ENCODE results near the gene TRIM32. TPM values are rescaled to one million over a fixed set of nuclear protein-coding genes. Genes with fewer than 3 reads are reported as not detected.

The TRIM32 gene
- total and polyA plus RNA-seq, 12 donors: 3.5 to 40.1 (median 19.1) TPM

- H3K36me3 ChIP-seq (replicated peaks in 1 of 2): no peaks in the 10 kb centered on the region
- H3K27ac ChIP-seq: no peak overlapping the region
- H3K9me3 ChIP-seq (replicated peaks in 1 of 3): no peaks in the 10 kb centered on the region
- no peak overlapping the region for H3K4me3 ChIP-seq
- TF ChIP-seq CTCF (IDR thresholded peaks at IDR 0.05) (no peak), POLR2A (IDR thresholded peaks at IDR 0.05) (no peak)
- no peaks in the 10 kb centered on the region for H3K4me1 ChIP-seq (replicated peaks in 1 of 2)
- WGBS, 4 donors: 69 to 82% (median 74%) methylated on average over 3 of the region's 3 CpGs
- intact Hi-C loops (cut with DNase I): no loop called here
- no peaks in the 10 kb centered on the region for H3K27me3 ChIP-seq
- DNase-seq: no peak
These were observed 25.7 kb downstream of the TRIM32 start for GRCh38 chr9:116712781-116713180.

- intact Hi-C loops (cut with DNase I): no loop called here
- no peak for TF ChIP-seq CTCF (IDR thresholded peaks at IDR 0.05)
- no peak for TF ChIP-seq POLR2A (IDR thresholded peaks at IDR 0.05)
- 73 to 84% (median 79%) methylated on average over 4 of the region's 4 CpGs for WGBS, 4 donors
- Histone ChIP-seq H3K9me3 (replicated peaks in 1 of 3) (no peaks in the 10 kb centered on the region), H3K27me3 (no peaks in the 10 kb centered on the region), H3K4me3 (no peak overlapping the region), H3K4me1 (replicated peaks in 1 of 2) (no peaks in the 10 kb centered on the region), H3K27ac (no peak overlapping the region), H3K36me3 (replicated peaks in 1 of 2) (no peaks in the 10 kb centered on the region)
- DNase-seq: peak in 1 of 7 donors; percentile 77
These were observed 26.2 kb downstream of the TRIM32 start for GRCh38 chr9:116713271-116713670.

- DNase-seq: no peak
- H3K9me3 ChIP-seq (replicated peaks in 1 of 3): no peaks in the 10 kb centered on the region
- no peaks in the 10 kb centered on the region for H3K4me1 ChIP-seq (replicated peaks in 1 of 2)
- H3K27me3 ChIP-seq: no peaks in the 10 kb centered on the region
- intact Hi-C loops (cut with DNase I): no loop called here
- TF ChIP-seq CTCF (IDR thresholded peaks at IDR 0.05) (no peak), POLR2A (IDR thresholded peaks at IDR 0.05) (no peak)
- H3K4me3 ChIP-seq: no peak overlapping the region
- H3K27ac ChIP-seq: no peak overlapping the region
- H3K36me3 ChIP-seq (replicated peaks in 1 of 2): no peaks in the 10 kb centered on the region
- 97 to 100% (median 99%) methylated on average over 1 of the region's 1 CpG for WGBS, 4 donors
These were observed 28.6 kb downstream of the TRIM32 start for GRCh38 chr9:116715751-116716150.

- Histone ChIP-seq H3K36me3 (replicated peaks in 1 of 2) (no peaks in the 10 kb centered on the region), H3K27me3 (no peaks in the 10 kb centered on the region), H3K4me3 (no peak overlapping the region), H3K27ac (no peak overlapping the region), H3K9me3 (replicated peaks in 1 of 3) (no peaks in the 10 kb centered on the region), H3K4me1 (replicated peaks in 1 of 2) (no peaks in the 10 kb centered on the region)
- DNase-seq: no peak
- intact Hi-C loops (cut with DNase I): no loop called here
- no peak for TF ChIP-seq CTCF (IDR thresholded peaks at IDR 0.05)
- TF ChIP-seq POLR2A (IDR thresholded peaks at IDR 0.05): no peak
These were observed 29.3 kb downstream of the TRIM32 start for GRCh38 chr9:116716438-116716837.

Measured in adrenal gland (tissue), 12 donors.